Endothelial cell of umbilical vein (primary cell): Measurements from ENCODE around the gene ST3GAL5.

Source experiments
- CTCF ChIP-seq, 2 donors: IDR thresholded peaks; 1 replicate in 1 of 2; 2 replicates in 1 of 2; pipeline ENCODE4 v1.5.1; 2011; ENCODE audit warnings: low read length in 2 of 2, mild to moderate bottlenecking in 2 of 2, moderate library complexity in 2 of 2, control low read depth in 1 of 2, inconsistent platforms in 1 of 2, low read depth in 1 of 2; ENCODE audit not compliant: insufficient read depth in 1 of 2; ENCODE audit errors: extremely low read depth in 1 of 2
- EZH2 ChIP-seq: IDR thresholded peaks from 2 replicates; pipeline ENCODE4 v1.6.1; 2012; ENCODE audit warnings: borderline replicate concordance, low read depth, mild to moderate bottlenecking, moderate library complexity, low read length, inconsistent platforms; ENCODE audit not compliant: severe bottlenecking
- FOS ChIP-seq: IDR thresholded peaks from 2 replicates; pipeline ENCODE4 v1.6.1; 2011; ENCODE audit warnings: mild to moderate bottlenecking, low read length, moderate library complexity, borderline replicate concordance; ENCODE audit not compliant: insufficient read depth
- GATA2 ChIP-seq: IDR thresholded peaks from 2 replicates; pipeline ENCODE4 v1.7.0; 2011; ENCODE audit warnings: low read depth, mild to moderate bottlenecking, moderate library complexity, mixed read lengths, low read length; ENCODE audit not compliant: insufficient read length, insufficient read depth
- JUN ChIP-seq: IDR thresholded peaks from 2 replicates; pipeline ENCODE4 v1.6.1; 2011; ENCODE audit warnings: borderline replicate concordance, low read depth; ENCODE audit not compliant: insufficient read length, insufficient read depth
- MAX ChIP-seq: IDR thresholded peaks from 2 replicates; pipeline ENCODE4 v1.6.1; 2011; ENCODE audit not compliant: insufficient read depth, insufficient read length
- MYC ChIP-seq: IDR thresholded peaks from one replicate; pipeline ENCODE4 v1.6.1; 2011; ENCODE audit warnings: mild to moderate bottlenecking, low read depth, low read length
- POLR2A ChIP-seq: IDR thresholded peaks from 2 replicates; pipeline ENCODE4 v1.6.1; 2012; ENCODE audit warnings: low read depth, mild to moderate bottlenecking, control low read depth, low read length
- POLR2AphosphoS5 ChIP-seq: IDR thresholded peaks from 2 replicates; pipeline ENCODE4 v1.6.1; 2012; ENCODE audit warnings: low read depth, mild to moderate bottlenecking, control low read depth, low read length, moderate library complexity; ENCODE audit not compliant: insufficient read depth

GRCh38 chr2:85790499-85791188 is 98.1 kb downstream of the ST3GAL5 start:
- no peak for TF ChIP-seq CTCF (IDR thresholded peaks at IDR 0.05; ENCODE audit: extremely low read depth in 1 of 2, insufficient read depth in 1 of 2, low read depth in 1 of 2, low read length in 2 of 2)
- TF ChIP-seq EZH2 = no peak
- TF ChIP-seq POLR2A = no peak
- TF ChIP-seq POLR2AphosphoS5 = no peak
- no peak for TF ChIP-seq FOS
- TF ChIP-seq MYC = no peak
- TF ChIP-seq MAX = no peak
- TF ChIP-seq GATA2 = no peak
- no peak for TF ChIP-seq JUN
